Raji (cell line): ENCODE measurements around the gene PLPP6.

Experiments
- POLR2A ChIP-seq: IDR thresholded peaks from 2 replicates; pipeline ENCODE4 v1.6.1; 2011; ENCODE audit warnings: low read depth, low read length, control low read depth; ENCODE audit not compliant: insufficient read depth

The PLPP6 gene

DNA sequence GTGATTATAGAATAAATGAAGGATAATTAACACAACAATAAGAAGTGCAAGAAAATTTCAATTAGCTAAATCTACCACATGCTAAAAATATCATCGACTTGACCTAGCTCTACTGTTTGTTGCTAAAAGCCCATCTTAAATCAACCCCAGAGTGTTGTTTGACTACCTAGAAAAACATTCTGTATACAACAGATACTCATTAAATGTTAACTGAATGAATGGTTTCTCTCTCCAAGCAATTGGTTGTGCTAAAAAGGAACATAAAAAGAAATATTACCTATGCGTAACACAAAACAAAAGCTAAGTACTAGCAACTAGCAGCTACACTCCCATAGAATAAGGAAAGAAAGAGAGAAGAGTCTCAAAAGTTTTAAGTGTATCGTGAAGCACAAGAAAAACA, 5.5 kb upstream of the PLPP6 start:
- no peak for TF ChIP-seq POLR2A

DNA sequence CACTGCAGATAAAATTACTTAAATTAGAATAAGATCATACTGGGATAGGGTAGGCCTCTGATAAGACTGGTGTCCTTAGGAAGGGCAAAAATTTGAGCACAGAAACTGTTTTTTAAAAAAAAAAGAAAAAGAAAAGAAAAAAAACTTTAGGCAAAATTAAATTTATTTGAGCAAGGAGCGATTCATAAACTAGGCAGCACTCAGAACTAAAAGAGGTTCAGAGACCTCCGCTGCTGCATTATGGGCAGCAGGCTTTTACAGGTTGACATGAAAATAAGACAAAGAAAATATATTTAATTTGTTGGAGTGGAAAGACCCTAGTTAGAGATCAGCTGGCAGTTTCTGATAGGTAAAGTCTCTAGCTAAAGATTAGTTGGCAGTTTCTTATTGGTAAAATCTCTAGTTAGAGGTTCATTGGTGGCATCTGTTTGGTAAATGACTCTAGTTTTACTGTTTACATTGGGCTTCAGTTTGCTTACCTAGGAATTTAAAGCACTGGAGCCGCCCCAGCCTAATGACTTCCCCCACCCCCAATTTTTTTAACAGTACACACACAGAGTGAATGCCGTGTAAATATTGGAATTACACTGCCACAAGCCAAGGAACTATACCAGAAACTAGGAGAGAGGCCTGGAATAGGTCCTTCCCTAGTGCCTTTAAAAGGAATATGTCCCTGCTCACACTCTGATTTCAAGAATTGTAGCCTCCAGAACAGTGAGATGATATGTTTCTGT, 4.5 kb upstream of the PLPP6 start:
- TF ChIP-seq POLR2A: no peak

DNA sequence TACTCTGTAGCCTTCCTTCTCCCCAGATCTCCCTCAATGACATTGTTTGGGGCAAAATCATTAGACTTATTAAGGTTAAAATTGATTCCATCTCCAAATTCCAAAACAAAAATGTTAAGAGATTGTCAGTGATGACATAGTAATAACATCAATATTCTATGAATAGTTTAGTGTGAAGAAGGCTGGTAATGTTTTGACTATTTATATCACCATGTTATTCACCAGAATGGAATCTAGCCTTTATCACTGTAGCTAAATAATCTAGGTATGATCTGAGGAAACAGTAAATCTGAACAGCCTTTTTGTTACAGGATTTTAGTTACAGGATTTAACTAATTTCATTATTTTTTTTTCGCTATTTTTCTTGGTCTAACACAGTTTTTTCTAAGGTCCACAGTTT, 929 bp upstream of the PLPP6 start:
- TF ChIP-seq POLR2A: no peak

DNA sequence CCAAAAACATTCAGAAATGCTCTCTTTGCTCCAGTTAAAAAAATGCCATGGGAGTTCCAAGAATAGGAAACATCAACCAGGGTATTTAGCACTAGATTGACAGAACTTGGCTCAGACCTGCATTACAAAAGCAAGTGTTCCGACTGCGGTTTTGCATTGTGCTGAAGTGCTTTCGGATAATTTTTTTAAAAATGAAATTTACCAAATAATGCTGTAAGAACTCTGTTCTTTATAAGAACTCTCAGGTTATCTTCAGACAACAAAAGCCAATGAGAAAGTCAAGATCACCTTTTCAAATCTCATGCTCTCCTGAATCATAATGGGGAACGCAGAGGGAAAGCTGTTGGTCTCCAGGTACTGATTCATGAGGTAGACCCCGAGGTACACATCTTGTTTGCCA, 483 bp upstream of the PLPP6 start:
- no peak for TF ChIP-seq POLR2A

DNA sequence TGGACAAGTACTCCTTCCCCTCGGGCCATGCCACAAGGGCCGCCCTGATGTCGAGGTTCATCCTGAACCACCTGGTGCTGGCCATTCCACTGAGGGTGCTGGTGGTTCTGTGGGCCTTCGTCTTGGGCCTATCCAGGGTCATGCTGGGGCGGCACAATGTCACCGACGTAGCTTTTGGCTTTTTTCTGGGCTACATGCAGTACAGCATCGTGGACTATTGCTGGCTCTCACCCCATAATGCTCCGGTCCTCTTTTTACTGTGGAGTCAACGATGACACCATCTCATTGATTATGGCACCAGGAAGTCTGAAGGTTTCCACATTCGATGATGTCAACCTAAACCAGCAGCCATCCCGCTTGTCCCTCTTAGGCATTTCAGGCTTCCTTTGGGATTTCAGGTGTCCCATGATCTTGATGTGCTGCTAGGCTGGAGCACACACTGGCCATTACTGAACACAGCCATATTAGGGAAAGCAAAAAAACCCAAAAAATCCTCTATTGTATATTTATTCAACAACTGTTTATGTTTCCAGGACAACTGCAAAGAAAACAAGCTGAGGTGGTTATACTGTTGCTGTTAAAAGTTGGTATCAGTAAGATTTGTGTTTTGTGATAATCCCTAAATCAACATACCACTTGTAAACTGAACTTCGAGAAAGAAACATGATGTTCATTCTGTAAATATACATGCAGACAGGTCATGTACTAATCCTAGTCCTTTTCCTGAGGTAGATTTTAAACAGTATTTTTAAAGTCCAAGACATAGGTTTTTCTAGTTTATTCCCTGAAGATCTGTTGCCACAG, 1.1 kb downstream of the PLPP6 start:
- no peak for TF ChIP-seq POLR2A

DNA sequence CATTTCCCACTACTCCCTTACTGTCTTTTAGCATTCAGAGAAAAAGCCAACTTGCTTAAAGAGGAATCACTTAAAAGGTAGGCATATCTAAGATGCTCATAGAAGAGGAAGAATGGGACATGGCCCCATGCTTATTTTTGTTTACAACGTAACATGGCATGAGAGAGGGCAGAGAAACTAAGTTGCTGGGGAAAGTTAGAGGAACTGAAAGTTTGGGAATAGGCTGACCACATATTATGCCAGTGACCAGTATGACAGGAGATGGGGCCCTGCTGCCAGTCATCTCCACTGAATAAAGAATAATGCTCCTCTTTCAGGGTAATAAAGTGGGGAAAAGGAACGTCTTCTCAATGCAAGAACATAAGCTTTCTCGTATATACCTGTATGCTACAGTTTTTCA, 1.9 kb downstream of the PLPP6 start:
- no peak for TF ChIP-seq POLR2A

DNA sequence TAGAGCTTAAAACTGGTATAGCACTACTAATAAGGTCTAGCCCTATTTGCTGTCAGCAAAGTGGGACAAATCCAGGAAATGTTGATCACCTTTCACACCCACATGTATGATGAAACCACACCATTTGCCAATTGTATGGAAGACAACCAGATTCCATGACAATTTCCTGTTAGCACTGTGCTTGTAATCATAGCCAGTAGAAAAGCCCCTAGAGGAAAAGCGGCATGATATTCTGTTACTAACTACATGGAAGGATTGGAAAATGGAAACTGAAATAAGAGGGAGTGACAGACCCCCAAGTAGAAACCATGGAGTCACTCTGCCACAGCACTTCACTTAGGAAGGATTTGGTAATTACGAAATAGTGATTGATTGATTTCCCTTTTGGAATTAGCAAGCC, 3.3 kb downstream of the PLPP6 start:
- no peak for TF ChIP-seq POLR2A

DNA sequence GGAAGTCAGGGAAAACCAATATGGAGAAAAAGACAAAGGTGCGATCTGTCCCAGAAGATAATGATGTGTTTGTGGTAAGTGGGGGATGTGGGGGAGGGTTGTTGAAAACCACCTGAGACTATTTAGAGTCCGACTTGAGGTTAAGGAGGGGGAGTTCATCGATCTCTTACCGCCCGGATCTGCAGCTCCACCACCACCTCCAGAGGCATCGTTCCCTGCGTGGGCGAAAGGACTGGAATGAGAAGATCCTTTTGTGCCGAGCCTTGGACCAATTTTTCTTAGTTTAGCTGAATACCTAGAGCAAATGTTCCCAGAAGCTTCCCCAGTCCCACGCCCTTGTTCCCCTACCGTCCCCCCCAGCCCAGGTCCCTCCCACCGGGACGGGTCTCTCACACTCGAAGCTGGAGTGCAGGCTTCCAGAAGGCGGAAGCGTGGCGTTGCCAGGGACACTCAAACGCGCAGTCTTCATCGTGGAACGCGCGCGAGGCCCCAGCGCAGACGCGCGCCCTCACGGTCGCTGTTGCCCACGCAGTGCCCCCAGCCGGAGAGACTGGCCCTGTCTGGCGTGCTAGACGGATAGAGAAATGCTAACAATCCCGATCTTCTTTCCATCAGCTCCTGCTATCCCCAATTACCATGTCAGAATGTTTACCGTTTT, 4.1 kb downstream of the PLPP6 start, which contains the start of gene SPATA6L:
Gene SPATA6L (minus strand): TSS at position 439 of the 658 bp plus-strand sequence. CDS start 230 bp downstream, at position 209.
- no peak for TF ChIP-seq POLR2A

DNA sequence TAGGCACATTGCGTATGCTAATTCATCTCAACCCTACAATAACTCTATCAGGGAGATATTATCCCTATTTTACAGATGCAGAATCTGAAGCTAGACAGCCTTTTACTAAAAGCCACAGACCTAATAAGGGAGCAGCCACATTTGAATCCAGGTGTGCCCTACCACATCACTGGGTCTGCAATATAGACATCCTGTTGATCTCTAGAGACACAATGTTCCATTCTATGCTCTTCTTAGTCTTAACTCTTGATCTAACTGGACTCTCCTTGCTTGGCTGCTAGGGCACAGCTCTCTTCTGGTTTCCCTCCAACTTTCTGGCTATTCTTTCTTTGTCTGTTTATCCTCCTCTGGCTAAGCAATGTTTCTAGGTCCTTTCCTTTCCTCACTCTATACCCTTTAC, 5.6 kb downstream of the PLPP6 start:
- no peak for TF ChIP-seq POLR2A

DNA sequence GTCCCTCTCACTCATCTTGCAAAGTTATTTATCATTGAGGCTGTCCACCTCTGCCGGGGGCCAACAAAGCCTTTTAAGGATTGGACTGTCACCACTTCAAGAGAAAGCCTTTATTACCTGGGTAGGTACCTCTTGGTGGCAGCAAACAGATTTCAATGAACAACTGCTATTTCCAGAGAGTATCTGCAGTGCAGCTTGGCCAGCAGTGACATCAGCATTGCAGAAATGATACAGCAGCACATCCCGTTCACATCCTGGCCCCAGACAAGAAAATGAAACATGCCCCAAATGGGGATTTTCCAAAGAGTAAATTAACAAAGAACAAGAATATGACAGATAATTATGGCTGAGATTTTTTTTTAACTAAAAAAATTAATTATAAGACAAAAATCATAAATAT, 6.5 kb downstream of the PLPP6 start:
- TF ChIP-seq POLR2A: no peak

DNA sequence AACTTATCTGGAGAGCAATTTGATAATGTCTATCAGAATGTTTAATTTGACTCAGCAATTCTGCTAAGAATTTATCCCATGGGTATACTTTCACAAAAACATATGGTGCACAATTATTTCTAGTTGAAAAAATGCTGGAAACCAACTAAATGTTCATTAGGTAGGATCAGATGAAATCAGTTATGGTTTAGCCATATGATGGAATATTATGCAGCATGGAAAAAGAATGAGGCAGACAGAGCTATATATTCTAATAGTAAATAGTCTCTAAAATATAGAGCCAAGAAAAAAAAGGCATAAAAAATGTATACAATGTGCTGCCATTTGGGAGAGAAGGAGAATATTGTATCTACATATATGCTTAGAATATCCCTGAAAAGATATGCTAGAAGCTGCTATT, 7.8 kb downstream of the PLPP6 start:
- no peak for TF ChIP-seq POLR2A

DNA sequence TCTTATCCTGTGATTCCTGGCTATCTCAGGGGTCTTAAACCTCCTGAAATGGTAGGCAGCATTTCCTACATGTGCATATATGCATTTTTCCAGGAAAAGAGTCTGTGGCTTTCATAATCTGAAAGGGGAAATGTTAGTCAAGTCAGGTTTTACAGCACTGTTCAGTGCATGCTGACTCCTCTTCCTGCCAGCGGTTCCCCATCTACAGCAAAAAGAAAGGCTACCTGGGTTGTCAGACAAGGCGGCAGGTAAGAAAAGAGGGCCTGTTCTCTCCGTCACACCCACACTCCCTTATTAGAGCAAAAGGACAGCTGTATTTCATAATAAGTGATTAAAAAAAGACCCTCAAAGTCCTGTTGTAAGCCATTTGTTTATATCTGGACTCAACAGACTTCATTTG, 8.5 kb downstream of the PLPP6 start:
- no peak for TF ChIP-seq POLR2A

DNA sequence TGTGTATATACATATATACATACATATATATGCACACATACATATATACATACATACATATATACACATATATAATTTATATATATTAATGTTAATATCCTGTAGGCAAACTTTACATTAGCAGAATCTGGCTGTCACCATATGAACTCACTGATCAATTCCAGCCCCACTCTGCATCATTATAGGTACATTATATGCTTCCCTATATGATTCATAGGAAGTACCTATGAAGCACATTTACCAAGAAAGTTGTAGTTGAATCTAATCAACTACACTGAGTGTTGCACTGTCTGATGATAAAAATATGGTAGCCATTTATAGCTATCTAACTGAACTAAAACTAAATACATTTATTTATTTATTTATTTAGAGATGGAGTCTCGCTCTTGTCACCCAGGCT, 9.6 kb downstream of the PLPP6 start:
- TF ChIP-seq POLR2A: no peak

DNA sequence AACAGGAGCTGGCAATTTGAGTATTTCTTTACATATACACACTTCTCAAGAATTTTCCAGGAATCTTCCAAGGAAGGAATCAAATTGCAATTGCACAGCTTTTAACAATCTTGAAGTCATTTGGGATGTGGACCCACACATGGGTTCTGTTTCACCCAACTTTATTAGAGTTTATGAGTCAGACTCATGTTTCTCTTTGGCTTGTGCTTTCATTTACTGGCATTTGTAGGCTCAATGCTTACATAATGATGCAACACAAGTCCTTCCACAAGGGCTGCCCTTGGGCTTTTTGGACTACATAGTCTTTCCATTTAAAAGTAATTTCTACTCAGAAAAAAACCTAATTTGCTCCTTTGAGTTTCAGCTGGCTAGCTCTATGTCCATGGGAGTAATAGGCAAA, 12.7 kb downstream of the PLPP6 start:
- TF ChIP-seq POLR2A: no peak

DNA sequence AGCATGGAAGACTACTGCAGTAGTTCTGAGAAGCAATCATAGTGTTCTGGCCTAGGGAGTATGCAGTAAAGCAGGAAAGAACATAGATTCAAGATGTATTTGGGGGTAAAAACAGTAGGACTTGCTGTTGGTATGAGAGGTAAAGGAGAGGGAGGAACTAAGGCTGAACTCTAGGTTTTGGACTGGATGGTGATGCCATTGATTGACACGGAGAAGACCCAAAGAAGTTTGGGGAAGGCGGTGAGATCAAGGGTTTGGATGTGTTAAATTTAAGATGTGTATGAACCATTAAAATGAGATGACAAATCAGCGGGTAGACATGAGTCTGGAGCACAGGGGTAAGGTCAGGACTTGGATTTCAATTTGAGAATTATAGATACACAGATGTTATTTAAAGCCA, 15.3 kb downstream of the PLPP6 start:
- TF ChIP-seq POLR2A: no peak
